PC-9 (cell line): ENCODE results near the gene MGAT3. TPM values are rescaled to one million over a fixed set of nuclear protein-coding genes. Genes with fewer than 3 reads are reported as not detected.

ENCODE experiments used
- BruUV-seq: library from RNA; stranded (reverse); fragments of 400-500 nt; replicated peaks from 2 replicates; lab custom pipeline; 2021; lab: Mats Ljungman, UMichigan
- CTCF ChIA-PET: fragments of 300-600 bp; sonication (Branson Sonifier 250); formaldehyde crosslinking; loops from one replicate; lab custom pipeline; 2022; ENCODE audit warnings: antibody characterized with exemption; lab: Charles Lee
- POLR2A ChIA-PET: fragments of 300-600 bp; sonication (Branson Sonifier 250); formaldehyde crosslinking; loops from one replicate; lab custom pipeline; 2022; ENCODE audit warnings: antibody characterized with exemption; ENCODE audit not compliant: unreplicated experiment; lab: Charles Lee
- DNase-seq, 2 experiments: peaks; one replicate each; pipeline versions ENCODE4 v3.0.0 to v3.0.0-alpha.2; 2015 to 2022; ENCODE audit warnings: mixed read lengths in 1 of 2
- H2AFZ ChIP-seq: fragments of 200-600 bp; sonication (generic); 2 replicates; pipeline ENCODE4 v1.8.1; 2017; ENCODE audit warnings: antibody characterized with exemption
- H3F3A ChIP-seq: fragments of 200-600 bp; sonication (generic); 2 replicates; pipeline ENCODE4 v1.8.1; 2017; ENCODE audit warnings: antibody characterized with exemption, mild to moderate bottlenecking, low read depth; ENCODE audit not compliant: insufficient read depth
- H3K27ac ChIP-seq: fragments of 200-600 bp; sonication (generic); 2 replicates; pipeline ENCODE4 v1.6.1; 2016; ENCODE audit warnings: mixed run types
- H3K27me3 ChIP-seq: fragments of 200-600 bp; sonication (generic); 2 replicates; pipeline ENCODE4 v1.6.1; 2016; ENCODE audit warnings: low read depth, mixed run types; ENCODE audit not compliant: insufficient read depth
- H3K36me3 ChIP-seq: fragments of 200-600 bp; sonication (generic); 2 replicates; pipeline ENCODE4 v1.6.1; 2016; ENCODE audit warnings: low read depth, mixed run types
- H3K4me1 ChIP-seq: fragments of 200-600 bp; sonication (generic); replicated peaks from 2 replicates; pipeline ENCODE4 v1.6.1; 2016; ENCODE audit warnings: mixed run types; ENCODE audit not compliant: insufficient read depth
- H3K4me2 ChIP-seq: fragments of 200-600 bp; sonication (generic); 2 replicates; pipeline ENCODE4 v1.6.1; 2017; ENCODE audit warnings: mixed run types
- H3K4me3 ChIP-seq: fragments of 200-600 bp; sonication (generic); 2 replicates; pipeline ENCODE4 v1.6.1; 2016; ENCODE audit warnings: mixed run types
- H3K79me2 ChIP-seq: fragments of 200-600 bp; sonication (generic); 2 replicates; pipeline ENCODE4 v1.6.1; 2017; ENCODE audit warnings: low read depth, mixed run types
- H3K9me2 ChIP-seq: fragments of 200-600 bp; sonication (generic); 2 replicates; pipeline ENCODE4 v1.8.1; 2017; ENCODE audit warnings: mild to moderate bottlenecking; ENCODE audit not compliant: insufficient read depth
- H3K9me3 ChIP-seq: fragments of 200-600 bp; sonication (generic); 2 replicates; pipeline ENCODE4 v1.8.1; 2016; ENCODE audit warnings: low read depth; ENCODE audit not compliant: insufficient read depth
- H4K20me1 ChIP-seq: fragments of 200-600 bp; sonication (generic); 2 replicates; pipeline ENCODE4 v1.8.1; 2017; ENCODE audit not compliant: insufficient read depth
- CTCF ChIP-seq: fragments of 200-600 bp; sonication (generic); conservative IDR thresholded peaks from 2 replicates; pipeline ENCODE4 v1.6.1; 2017; ENCODE audit warnings: mixed run types, antibody characterized with exemption, mild to moderate bottlenecking, moderate library complexity
- EZH2 ChIP-seq: fragments of 200-600 bp; sonication (generic); IDR thresholded peaks from 2 replicates; pipeline ENCODE4 v1.8.0; 2017; ENCODE audit warnings: antibody characterized with exemption, low read depth
- intact Hi-C: fragments of 100-400 bp; cut with micrococcal nuclease; formaldehyde crosslinking; loops from one replicate; pipeline ENCODE4 v1.10.0; 2022; ENCODE audit not compliant: unreplicated experiment
- total RNA-seq: library from RNA; stranded (reverse); gene quantifications from 2 replicates; pipeline ENCODE4 v1.2.3, GENCODE V29; 2021

MGAT3 gene
- total RNA-seq, 1 experiment from 2014 or later = not detected

GRCh38 chr22:39493759-39494158, 36.9 kb downstream of the MGAT3 start:
- H2AFZ ChIP-seq = no peak overlapping the region
- H3K4me1 ChIP-seq = no peaks in the 10 kb centered on the region
- no peaks in the 10 kb centered on the region for H4K20me1 ChIP-seq
- ChIA-PET CTCF (interaction anchor here (0.6 to 2.0 kb wide), 8 partner anchors 26 to 531 kb away, joined by 3 to 8 read pairs (median 4); partner anchors contain the start of genes ATF4 and RPL3), POLR2A (no interaction called here)
- no peaks in the 10 kb centered on the region for H3K36me3 ChIP-seq
- peak in 1 of 2 experiments; percentile 51 for DNase-seq
- TF ChIP-seq EZH2 (no peak), CTCF (no peak)
- H3K9me2 ChIP-seq = no peaks in the 10 kb centered on the region
- H3F3A ChIP-seq = peaks cover 3% of the 10 kb centered on the region; the same call in 1 of the 2 replicates
- intact Hi-C loops = loop anchor here (1.0 to 2.0 kb wide), 2 partner anchors 35 to 543 kb away; no protein-coding TSS in a partner anchor
- H3K27me3 ChIP-seq = no peaks in the 10 kb centered on the region
- H3K27ac ChIP-seq = no peak overlapping the region
- no peaks in the 10 kb centered on the region for H3K9me3 ChIP-seq
- H3K4me3 ChIP-seq = no peak overlapping the region
- no peaks in the 10 kb centered on the region for H3K79me2 ChIP-seq
- no peak overlapping the region for H3K4me2 ChIP-seq
- BruUV-seq = no TSS peak

GRCh38 chr22:39494471-39495120, 37.8 kb downstream of the MGAT3 start:
- CTCF ChIA-PET = interaction anchor here (0.9 to 2.0 kb wide), 3 partner anchors 30 to 58 kb away, joined by 3 to 8 read pairs (median 3); no protein-coding TSS in a partner anchor
- POLR2A ChIA-PET = no interaction called here
- Histone ChIP-seq H3K9me2 (no peaks in the 10 kb centered on the region), H3K9me3 (no peaks in the 10 kb centered on the region), H3K36me3 (no peaks in the 10 kb centered on the region), H3K27ac (no peak overlapping the region), H4K20me1 (no peaks in the 10 kb centered on the region), H3K4me1 (no peaks in the 10 kb centered on the region), H3K4me2 (no peak overlapping the region), H3K79me2 (no peaks in the 10 kb centered on the region), H2AFZ (no peak overlapping the region), H3K4me3 (no peak overlapping the region), H3K27me3 (no peaks in the 10 kb centered on the region), H3F3A (peaks cover 3% of the 10 kb centered on the region; the same call in 1 of the 2 replicates)
- TF ChIP-seq CTCF (no peak), EZH2 (no peak)
- BruUV-seq = no TSS peak
- intact Hi-C loops = loop anchor here (2.0 to 5.0 kb wide), 2 partner anchors 34 to 853 kb away; partner anchors contain the start of gene ADSL
- DNase-seq = no peak

- Histone ChIP-seq H3K4me1 (peaks cover 9% of the 10 kb centered on the region), H3K4me2 (no peak overlapping the region), H3K4me3 (no peak overlapping the region), H3K27ac (no peak overlapping the region), H3K9me3 (no peaks in the 10 kb centered on the region), H3F3A (peaks cover 13% of the 10 kb centered on the region; the same call in 1 of the 2 replicates), H3K79me2 (no peaks in the 10 kb centered on the region), H4K20me1 (no peaks in the 10 kb centered on the region), H3K27me3 (no peaks in the 10 kb centered on the region), H3K36me3 (no peaks in the 10 kb centered on the region), H2AFZ (no peak overlapping the region), H3K9me2 (no peaks in the 10 kb centered on the region)
- no TSS peak for BruUV-seq
- DNase-seq = peak; percentile 39 to 59
- ChIA-PET POLR2A (interaction anchor here (0.6 kb wide), 1 partner anchor 35 kb away, joined by 3 read pairs; no protein-coding TSS in a partner anchor), CTCF (interaction anchor here (0.6 to 1.3 kb wide), 8 partner anchors 24 to 540 kb away, joined by 3 to 19 read pairs (median 3); partner anchors contain the start of gene ATF4)
- TF ChIP-seq CTCF = peak; percentile 87
- TF ChIP-seq EZH2 = no peak
- intact Hi-C loops = loop anchor here (5.0 kb wide), 1 partner anchor 851 kb away; the partner anchor contains the start of gene ADSL
Measured at GRCh38 chr22:39496131-39496838, 39.5 kb downstream of the MGAT3 start.
